HEK293T (cell line): ENCODE measurements around the gene SLC22A4.

Experiments
- ARNT ChIP-seq: fragments of 450-650 bp; IDR thresholded peaks from 2 replicates; pipeline ENCODE4 v1.6.1; 2017; ENCODE audit warnings: mild to moderate bottlenecking
- ELF4 ChIP-seq: fragments of 450-650 bp; IDR thresholded peaks from 2 replicates; pipeline ENCODE4 v1.6.1; 2017; ENCODE audit warnings: antibody characterized with exemption
- FOXK2 ChIP-seq: fragments of 450-650 bp; IDR thresholded peaks from 2 replicates; pipeline ENCODE4 v1.6.1; 2016; ENCODE audit warnings: mild to moderate bottlenecking
- FOXM1 ChIP-seq: fragments of 450-650 bp; IDR thresholded peaks from 2 replicates; pipeline ENCODE4 v1.6.1; 2017; ENCODE audit warnings: mild to moderate bottlenecking, borderline replicate concordance
- HDGF ChIP-seq: fragments of 450-650 bp; IDR thresholded peaks from 2 replicates; pipeline ENCODE4 v1.6.1; 2017; ENCODE audit warnings: antibody characterized with exemption, borderline replicate concordance
- NFRKB ChIP-seq: fragments of 450-650 bp; IDR thresholded peaks from 2 replicates; pipeline ENCODE4 v1.6.1; 2016; ENCODE audit warnings: mild to moderate bottlenecking, moderate library complexity
- SP1 ChIP-seq: fragments of 450-650 bp; IDR thresholded peaks from 2 replicates; pipeline ENCODE4 v1.6.1; 2017
- SUZ12 ChIP-seq: fragments of 450-650 bp; IDR thresholded peaks from 2 replicates; pipeline ENCODE4 v1.6.1; 2016; ENCODE audit warnings: mild to moderate bottlenecking
- TARDBP ChIP-seq: fragments of 450-650 bp; IDR thresholded peaks from 2 replicates; pipeline ENCODE4 v1.6.1; 2016
- ZNF384 ChIP-seq: fragments of 450-650 bp; IDR thresholded peaks from 2 replicates; pipeline ENCODE4 v1.6.1; 2016

GRCh38 chr5:132365213-132365612 lies 71.0 kb downstream of the SLC22A4 start:
- TF ChIP-seq FOXK2 = no peak
- no peak for TF ChIP-seq SUZ12
- no peak for TF ChIP-seq ELF4
- TF ChIP-seq FOXM1 = no peak
- TF ChIP-seq TARDBP = no peak
- no peak for TF ChIP-seq SP1
- no peak for TF ChIP-seq ZNF384
- no peak for TF ChIP-seq ARNT
- no peak for TF ChIP-seq NFRKB
- TF ChIP-seq HDGF = no peak
